HepG2 (cell line): Measurements from ENCODE around the gene PYCR2. TPM values are rescaled to one million over a fixed set of nuclear protein-coding genes. Genes with fewer than 3 reads are reported as not detected.

Source experiments
- ATF2 ChIP-seq: sonication (generic); formaldehyde crosslinking; IDR thresholded peaks from 2 replicates; pipeline ENCODE4 v1.4.0; 2020; ENCODE audit warnings: missing genetic modification reagents
- HMG20B ChIP-seq: conservative IDR thresholded peaks from 2 replicates; pipeline ENCODE4 v1.6.1; 2016; ENCODE audit warnings: missing genetic modification reagents, missing compliant biosample characterization
- HNRNPH1 ChIP-seq: fragments of 200-400 bp; formaldehyde crosslinking; optimal IDR thresholded peaks from 2 replicates; pipeline ENCODE3; 2017; ENCODE audit warnings: mild to moderate bottlenecking, low read depth, low read length
- MATR3 ChIP-seq: sonication (generic); formaldehyde crosslinking; IDR thresholded peaks from 2 replicates; pipeline ENCODE4 v1.4.0; 2020; ENCODE audit warnings: missing genetic modification reagents
- NR3C1 ChIP-seq: sonication (generic); formaldehyde crosslinking; IDR thresholded peaks from 2 replicates; pipeline ENCODE4 v1.4.0; 2020; ENCODE audit warnings: missing genetic modification reagents
- PHF8 ChIP-seq: sonication (generic); formaldehyde crosslinking; IDR thresholded peaks from 2 replicates; pipeline ENCODE4 v1.5.0; 2020; ENCODE audit warnings: missing genetic modification reagents
- SRSF9 ChIP-seq: fragments of 200-400 bp; formaldehyde crosslinking; IDR thresholded peaks from 2 replicates; pipeline ENCODE4 v1.6.1; 2018; ENCODE audit warnings: borderline replicate concordance, mild to moderate bottlenecking, low read depth, low read length; ENCODE audit not compliant: insufficient read depth, poor library complexity, severe bottlenecking
- STAG1 ChIP-seq: sonication (generic); formaldehyde crosslinking; IDR thresholded peaks from 2 replicates; pipeline ENCODE4 v1.4.0; 2020; ENCODE audit warnings: missing genetic modification reagents
- TCF7 ChIP-seq: sonication (generic); IDR thresholded peaks from 2 replicates; pipeline ENCODE4 v1.6.1; 2016; ENCODE audit warnings: antibody characterized with exemption, low read depth
- XRCC5 ChIP-seq: fragments of 200-400 bp; formaldehyde crosslinking; optimal IDR thresholded peaks from 2 replicates; pipeline ENCODE3; 2017; ENCODE audit warnings: mild to moderate bottlenecking, low read length
- ZBTB14 ChIP-seq: sonication (generic); formaldehyde crosslinking; IDR thresholded peaks from 2 replicates; pipeline ENCODE4 v1.4.0; 2020; ENCODE audit warnings: missing genetic modification reagents
- ZBTB34 ChIP-seq: sonication (generic); formaldehyde crosslinking; IDR thresholded peaks from 2 replicates; pipeline ENCODE4 v1.8.0; 2022; ENCODE audit warnings: mild to moderate bottlenecking, missing genetic modification reagents
- ZBTB39 ChIP-seq: sonication (generic); formaldehyde crosslinking; IDR thresholded peaks from 2 replicates; pipeline ENCODE4 v1.5.0; 2020; ENCODE audit warnings: missing genetic modification reagents
- ZNF160 ChIP-seq: sonication (generic); formaldehyde crosslinking; IDR thresholded peaks from 2 replicates; pipeline ENCODE4 v1.8.0; 2022; ENCODE audit warnings: mild to moderate bottlenecking, inconsistent platforms, missing genetic modification reagents
- ZNF644 ChIP-seq: IDR thresholded peaks from 2 replicates; pipeline ENCODE4 v1.6.1; 2016; ENCODE audit warnings: low read depth
- ZXDC ChIP-seq: sonication (generic); formaldehyde crosslinking; IDR thresholded peaks from 2 replicates; pipeline ENCODE4 v1.5.0; 2020; ENCODE audit warnings: mild to moderate bottlenecking, missing genetic modification reagents
- polyA plus RNA-seq, 8 experiments: library from polyadenylated mRNA; depleted of rRNA in 3 of 8; stranded (reverse) in 7 of 8; unstranded in 1 of 8; fragments of >200 nt; fragmentation: Illumina TruSeq in 4 of 8; extraction: Trizol in 4 of 8; gene quantifications; 2 replicates each; pipeline versions ENCODE4 v1.2.1 to v1.2.3, GENCODE V29; 2011 to 2016; ENCODE audit warnings: low read depth in 4 of 8, missing spikeins in 1 of 8, mixed read lengths in 1 of 8; ENCODE audit not compliant: insufficient read depth in 1 of 8
- total RNA-seq, 5 experiments: library from RNA; depleted of rRNA; stranded (reverse); fragments of >200 nt; fragmentation: Illumina TruSeq; extraction: Trizol; gene quantifications; 2 replicates each; pipeline ENCODE4 v1.2.3, GENCODE V29; 2016; ENCODE audit warnings: low read depth in 1 of 5
- TF ChIP-seq, protein P1 (sequence below): IDR thresholded peaks from 2 replicates; pipeline ENCODE4 v1.6.1; 2016; ENCODE audit warnings: missing genetic modification reagents, missing compliant biosample characterization
- TF ChIP-seq, protein P2 (sequence below): sonication (generic); formaldehyde crosslinking; conservative IDR thresholded peaks from 2 replicates; pipeline ENCODE4 v1.8.1; 2023; ENCODE audit warnings: missing genetic modification reagents

PYCR2 gene
- total and polyA plus RNA-seq, 2 of the 13 experiments (the other 11 are each of a cell fraction or from before 2014, with no cell fraction given), result 47.2 to 47.8 TPM

- TF ChIP-seq ZBTB34 (CRISPR knock-in tag) (no peak), TCF7 (no peak), HNRNPH1 (no peak), SRSF9 (no peak), ZNF644 (no peak), NR3C1 (CRISPR knock-in tag) (no peak), XRCC5 (peak; percentile 11), MATR3 (CRISPR knock-in tag) (no peak), ZBTB39 (CRISPR knock-in tag) (peak; percentile 45; the same call in 1 of the 2 replicates), ATF2 (CRISPR knock-in tag) (no peak), PHF8 (CRISPR knock-in tag) (peak; percentile 99), HMG20B (CRISPR knock-in tag) (no peak), ZNF160 (CRISPR knock-in tag) (peak; percentile 58; the same call in 1 of the 2 replicates), STAG1 (CRISPR knock-in tag) (no peak), ZXDC (0 out of 2 replicates have a peak, but pooled peaks have one; percentile 52), ZBTB14 (no peak)
- TF ChIP-seq, protein P1, sequence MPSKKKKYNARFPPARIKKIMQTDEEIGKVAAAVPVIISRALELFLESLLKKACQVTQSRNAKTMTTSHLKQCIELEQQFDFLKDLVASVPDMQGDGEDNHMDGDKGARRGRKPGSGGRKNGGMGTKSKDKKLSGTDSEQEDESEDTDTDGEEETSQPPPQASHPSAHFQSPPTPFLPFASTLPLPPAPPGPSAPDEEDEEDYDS (CRISPR knock-in tag), result peak; percentile 39; the same call in 1 of the 2 replicates
- TF ChIP-seq, protein P2, sequence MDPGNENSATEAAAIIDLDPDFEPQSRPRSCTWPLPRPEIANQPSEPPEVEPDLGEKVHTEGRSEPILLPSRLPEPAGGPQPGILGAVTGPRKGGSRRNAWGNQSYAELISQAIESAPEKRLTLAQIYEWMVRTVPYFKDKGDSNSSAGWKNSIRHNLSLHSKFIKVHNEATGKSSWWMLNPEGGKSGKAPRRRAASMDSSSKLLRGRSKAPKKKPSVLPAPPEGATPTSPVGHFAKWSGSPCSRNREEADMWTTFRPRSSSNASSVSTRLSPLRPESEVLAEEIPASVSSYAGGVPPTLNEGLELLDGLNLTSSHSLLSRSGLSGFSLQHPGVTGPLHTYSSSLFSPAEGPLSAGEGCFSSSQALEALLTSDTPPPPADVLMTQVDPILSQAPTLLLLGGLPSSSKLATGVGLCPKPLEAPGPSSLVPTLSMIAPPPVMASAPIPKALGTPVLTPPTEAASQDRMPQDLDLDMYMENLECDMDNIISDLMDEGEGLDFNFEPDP (CRISPR knock-in tag), result no peak; the same call in 1 of the 2 replicates
Measured at GRCh38 chr1:225923692-225924555, at the start of gene PYCR2 (continued).
